GM12878 (cell line): ENCODE results near the gene CAPZB. TPM values are rescaled to one million over a fixed set of nuclear protein-coding genes. Genes with fewer than 3 reads are reported as not detected.

Experiments
- ATAC-seq: fragments of 200-7000 bp; cut with Tn5 transposase; 3 replicates; pipeline ENCODE4 v1.9.1; 2020; ENCODE audit warnings: mild to moderate bottlenecking, moderate library complexity
- BruUV-seq: library from RNA; stranded (reverse); fragments of 400-500 nt; replicated peaks from 2 replicates; lab custom pipeline; 2021; lab: Mats Ljungman, UMichigan
- CTCF ChIA-PET: fragments of 300-600 bp; sonication (Branson Sonifier 250); formaldehyde crosslinking; extraction: SDS; loops from one replicate; lab custom pipeline; 2021; ENCODE audit warnings: inconsistent platforms; lab: Yijun Ruan, JAX
- POLR2A ChIA-PET: fragments of 350-600 bp; formaldehyde crosslinking; extraction: SDS; loops from one replicate; lab custom pipeline; 2021; ENCODE audit warnings: inconsistent platforms; lab: Charles Lee
- RAD21 ChIA-PET: fragments of 300-600 bp; sonication (Branson Sonifier 250); formaldehyde crosslinking; loops from one replicate; lab custom pipeline; 2023; ENCODE audit warnings: antibody characterized with exemption; ENCODE audit not compliant: unreplicated experiment; lab: Charles Lee
- SMC1A ChIA-PET: fragments of 300-600 bp; sonication (Branson Sonifier 250); formaldehyde crosslinking; loops from one replicate; lab custom pipeline; 2023; ENCODE audit not compliant: unreplicated experiment, uncharacterized antibody; lab: Charles Lee
- DNase-seq: peaks from one replicate; pipeline ENCODE4 v3.0.0-alpha.2; 2011; ENCODE audit warnings: low read depth, low spot score
- FAIRE-seq: peaks from 3 replicates; lab custom pipeline; 2011; peaks lifted over from hg19 to GRCh38; lab: Jason Lieb, UNC
- H2AFZ ChIP-seq: 2 replicates; pipeline ENCODE4 v1.6.0; 2011; ENCODE audit warnings: low read depth, low read length, control low read depth; ENCODE audit not compliant: control insufficient read depth
- H3K27ac ChIP-seq: 2 replicates; pipeline ENCODE4 v1.5.1; 2011; ENCODE audit warnings: control low read depth; ENCODE audit not compliant: control insufficient read depth, insufficient read depth
- H3K27me3 ChIP-seq, 2 experiments: replicated peaks in 1 of 2; 2 replicates each; pipeline versions ENCODE4 v1.6.0 to v1.6.1; 2011; ENCODE audit warnings: low read length in 1 of 2; ENCODE audit not compliant: control insufficient read depth in 2 of 2, insufficient read depth in 2 of 2
- H3K36me3 ChIP-seq, 2 experiments: 2 replicates each; pipeline ENCODE4 v1.5.1; 2011; ENCODE audit warnings: low read length in 1 of 2; ENCODE audit not compliant: control insufficient read depth in 2 of 2, insufficient read depth in 2 of 2
- H3K4me1 ChIP-seq: 2 replicates; pipeline ENCODE4 v1.6.1; 2011; ENCODE audit warnings: mild to moderate bottlenecking, low read length, moderate library complexity, mixed read lengths; ENCODE audit not compliant: control insufficient read depth, insufficient read depth
- H3K4me2 ChIP-seq: 2 replicates; pipeline ENCODE4 v1.6.0; 2011; ENCODE audit warnings: control low read depth; ENCODE audit not compliant: control insufficient read depth, insufficient read depth
- H3K4me3 ChIP-seq: fragments of 200-600 bp; sonication (generic); 2 replicates; pipeline ENCODE4 v1.5.1; 2016
- H3K79me2 ChIP-seq: 2 replicates; pipeline ENCODE4 v1.6.0; 2011; ENCODE audit warnings: low read length; ENCODE audit not compliant: control insufficient read depth, insufficient read depth
- H3K9ac ChIP-seq: 2 replicates; pipeline ENCODE4 v1.8.0; 2011; ENCODE audit warnings: low read length, control low read depth, mixed read lengths; ENCODE audit not compliant: control insufficient read depth, insufficient read depth
- H3K9me3 ChIP-seq: replicated peaks from 3 replicates; pipeline ENCODE4 v1.5.1; 2011; ENCODE audit warnings: mild to moderate bottlenecking, low read length; ENCODE audit not compliant: control insufficient read depth, insufficient read depth
- H4K20me1 ChIP-seq: 2 replicates; pipeline ENCODE4 v1.6.0; 2011; ENCODE audit not compliant: control insufficient read depth, insufficient read depth
- KAT2A ChIP-seq: conservative IDR thresholded peaks from 2 replicates; pipeline ENCODE4 v1.6.1; 2011; ENCODE audit warnings: low read depth, low read length; ENCODE audit not compliant: control insufficient read depth
- POLR2A ChIP-seq: IDR thresholded peaks from 2 replicates; pipeline ENCODE4 v1.6.1; 2011; ENCODE audit warnings: low read depth, mild to moderate bottlenecking, low read length
- SP1 ChIP-seq: IDR thresholded peaks from one replicate; pipeline ENCODE4 v1.6.1; 2011; ENCODE audit warnings: low read depth, low read length
- WGBS: methylation state at CpG from one replicate; pipeline ENCODE4 v1.1.6; 2016; ENCODE audit warnings: low lambda C conversion rate; ENCODE audit not compliant: insufficient replicate concordance, insufficient coverage; ENCODE audit errors: missing lambda C conversion rate; 5-methylcytosine and 5-hydroxymethylcytosine counted together
- in situ Hi-C: fragments of 300-500 bp; cut with MboI; formaldehyde crosslinking; loops from 9 replicates; pipeline ENCODE4 v1.14.3; 2018; ENCODE audit warnings: mixed read lengths
- intact Hi-C: fragments of 100-400 bp; cut with micrococcal nuclease; formaldehyde crosslinking; loops from one replicate; pipeline ENCODE4 v1.14.2; 2022; ENCODE audit not compliant: unreplicated experiment
- polyA plus RNA-seq, 11 experiments: library from polyadenylated mRNA; depleted of rRNA in 4 of 11; unstranded in 6 of 11; stranded (reverse) in 5 of 11; fragments of >200 nt; fragmentation: Nextera tagmentation in 4 of 11; fragmentation: Illumina TruSeq in 1 of 11; extraction: Ambion mirVana in 4 of 11; extraction: Trizol in 1 of 11; gene quantifications; 1 replicate in 1 of 11; 2 replicates in 10 of 11; pipeline versions ENCODE4 v1.2.1 to v1.2.3, GENCODE V29; 2011 to 2016; ENCODE audit warnings: inconsistent platforms in 2 of 11, missing spikeins in 2 of 11, low read depth in 1 of 11
- total RNA-seq, 4 experiments: library from RNA; depleted of rRNA in 3 of 4; stranded (reverse); fragments of >200 nt in 3 of 4; fragmentation: Illumina TruSeq in 1 of 4; extraction: Trizol in 1 of 4; gene quantifications; 2 replicates each; pipeline versions ENCODE4 v1.2.1 to v1.2.3, GENCODE V29; 2013 to 2021

The CAPZB gene
- total and polyA plus RNA-seq, 10 of the 15 experiments (the other 5 are each of a cell fraction or from before 2014, with no cell fraction given) = 104 to 454 (median 213) TPM

DNA sequence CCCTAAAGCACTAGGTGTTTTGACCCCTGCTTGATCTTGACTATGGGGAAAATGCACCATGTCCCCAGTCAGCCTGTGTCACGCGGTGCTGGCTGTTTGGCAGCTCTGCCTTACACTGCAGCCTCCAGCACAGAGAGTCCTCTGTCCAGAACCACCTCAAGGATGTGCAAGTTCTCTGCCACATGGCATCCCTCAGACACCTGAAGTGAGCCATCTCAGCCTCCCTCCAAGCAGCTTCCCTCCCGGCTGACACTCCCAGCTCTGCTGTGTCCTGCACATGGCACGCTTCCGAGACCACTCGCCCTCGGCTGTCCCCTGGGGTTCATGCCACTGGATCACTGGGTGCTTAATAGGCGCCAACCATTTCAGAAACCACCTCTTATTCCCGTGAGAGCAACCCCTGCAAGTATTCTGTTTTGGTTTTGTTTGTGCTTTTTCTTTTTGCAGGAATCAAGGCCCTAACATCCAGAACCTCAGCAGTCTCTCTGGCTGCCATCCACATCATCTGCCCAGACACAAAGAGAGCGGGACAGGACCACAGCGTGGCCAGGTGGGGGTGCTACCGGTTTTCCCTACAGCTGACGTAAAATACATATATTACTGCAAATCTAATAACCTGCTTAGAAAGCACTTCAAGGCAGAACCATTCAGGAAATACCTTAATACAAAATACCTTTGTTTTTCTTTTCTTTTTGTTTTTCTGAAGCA lies 45.7 kb downstream of the CAPZB start (continued):
- TF ChIP-seq POLR2A (0 out of 2 replicates have a peak, but pooled peaks have one; percentile 22), SP1 (no peak)

GRCh38 chr1:19438516-19439195 lies 46.7 kb downstream of the CAPZB start:
- 84% methylated on average over 19 of the region's 19 CpGs for WGBS
- Histone ChIP-seq H2AFZ (no peak overlapping the region), H4K20me1 (no peaks in the 10 kb centered on the region; the same call in 1 of the 2 replicates), H3K79me2 (peaks cover 83% of the 10 kb centered on the region), H3K4me3 (no peak overlapping the region), H3K36me3 (peaks cover 14 to 18% of the 10 kb centered on the region in 2 experiments; a peak in 3 of 4 replicates), H3K27me3 (no peaks in the 10 kb centered on the region), H3K4me2 (no peak overlapping the region), H3K27ac (no peak overlapping the region)
- ChIA-PET SMC1A (interaction anchor here (0.8 to 1.1 kb wide), 4 partner anchors 8 to 46 kb away, joined by 3 read pairs; no protein-coding TSS in a partner anchor), POLR2A (interaction anchor here (1.5 kb wide), 1 partner anchor 19 kb away, joined by 3 read pairs; no protein-coding TSS in a partner anchor), CTCF (interaction anchor here (1.3 kb wide), 1 partner anchor 9 kb away, joined by 4 read pairs; no protein-coding TSS in a partner anchor)
- DNase-seq = no peak
- BruUV-seq = no TSS peak
- no peak for FAIRE-seq
- no peak for ATAC-seq
- intact Hi-C loops = no loop called here
- TF ChIP-seq KAT2A = no peak
- TF ChIP-seq, all 136 proteins: peak for 0
- Histone ChIP-seq H3K4me1 (peaks cover 5% of the 10 kb centered on the region), H3K9ac (no peak overlapping the region), H3K9me3 (no peaks in the 10 kb centered on the region)
- in situ Hi-C loops = no loop called here
- RAD21 ChIA-PET = interaction anchor here (0.9 kb wide), 1 partner anchor 48 kb away, joined by 3 read pairs; no protein-coding TSS in a partner anchor
